A549 treated with ZK216348 at 1 μM for 4 hours (cell line): ENCODE results near the gene OR10S1. TPM values are rescaled to one million over a fixed set of nuclear protein-coding genes. Genes with fewer than 3 reads are reported as not detected.

Experiments
- total RNA-seq: library from RNA; stranded (reverse); fragments of 200-300 nt; extraction: Qiagen RNA extraction; gene quantifications from 5 replicates; pipeline ENCODE4 v1.2.3, GENCODE V29; 2022; ENCODE audit warnings: low read depth

The OR10S1 gene
- not detected in 5 replicates for total RNA-seq

GRCh38 chr11:123977731-123978347, at the start of gene OR10S1:
OR10S1 (minus strand) TSS chr11:123977781; CDS start chr11:123977664, 117 bp downstream.

GRCh38 chr11:124026498-124026897, 48.9 kb upstream of the OR10S1 start, which contains the start of gene OR10G8:
OR10G8 (plus strand) TSS chr11:124026798; CDS start chr11:124029623, 2,825 bp downstream.

GRCh38 chr11:124012697-124013096, 35.1 kb upstream of the OR10S1 start, which contains the start of gene OR10G4:
OR10G4 (plus strand) TSS chr11:124012997; CDS start chr11:124015575, 2,578 bp downstream.

GRCh38 chr11:123995119-123995518, 17.5 kb upstream of the OR10S1 start, which contains the start of gene OR10G6:
OR10G6 (minus strand) TSS chr11:123995161; CDS start chr11:123995161, 0 bp downstream.

GRCh38 chr11:123943738-123944137, 33.8 kb downstream of the OR10S1 start, which contains the start of gene OR6T1:
OR6T1 (minus strand) TSS chr11:123943838; CDS start chr11:123943838, 0 bp downstream.

GRCh38 chr11:123939317-123939716, 38.3 kb downstream of the OR10S1 start, which contains the start of gene OR4D5:
OR4D5 (plus strand) TSS chr11:123939617; CDS start chr11:123939617, 0 bp downstream.

Other genes with a start within 250 kb of the OR10S1 start
- 9.8 to 13.5 TPM (median 10.5 TPM) in 5 replicates for gene ZNF202, start 236.1 kb downstream of the OR10S1 start, total RNA-seq
- gene OR6X1, start 223.3 kb downstream of the OR10S1 start, total RNA-seq = not detected in 5 replicates
- gene OR6M1, start 171.4 kb downstream of the OR10S1 start, total RNA-seq = not detected in 5 replicates
- gene TMEM225, start 92.1 kb downstream of the OR10S1 start, total RNA-seq = not detected in 5 replicates
- not detected in 5 replicates for gene OR8D4, start 75.6 kb downstream of the OR10S1 start, total RNA-seq
- gene OR4D5, start 38.2 kb downstream of the OR10S1 start, total RNA-seq = not detected in 5 replicates
- not detected in 5 replicates for gene OR6T1, start 33.9 kb downstream of the OR10S1 start, total RNA-seq
- not detected in 5 replicates for gene OR10G6, start 17.4 kb upstream of the OR10S1 start, total RNA-seq
- gene OR10G4, start 35.2 kb upstream of the OR10S1 start, total RNA-seq = not detected in 5 replicates
- gene OR10G9, start 45.2 kb upstream of the OR10S1 start, total RNA-seq = not detected in 5 replicates
- not detected in 5 replicates for gene OR10G8, start 49.0 kb upstream of the OR10S1 start, total RNA-seq
- gene OR10G7, start 63.5 kb upstream of the OR10S1 start, total RNA-seq = not detected in 5 replicates
- 0.09 to 0.28 TPM (median 0.21 TPM) in 4 of 5 replicates, not detected in the other for gene VWA5A, start 137.7 kb upstream of the OR10S1 start, total RNA-seq
- not detected in 5 replicates for gene OR10D3, start 205.6 kb upstream of the OR10S1 start, total RNA-seq